ENCODE results near the gene SIAH1.
"Not testable (repeated sequence)": the region's sequence is repeated elsewhere in the genome, so short reads cannot be mapped to it uniquely, and the experiment has no call there.

The SIAH1 gene

GRCh38 chr16:48332978-48333377, 52.2 kb downstream of the SIAH1 start:
- DNase-seq (ENCODE audit: low read depth), result no peak

- DNase-seq (ENCODE audit: low read depth), result no peak
Observed at GRCh38 chr16:48330841-48331192, 54.4 kb downstream of the SIAH1 start.

GRCh38 chr16:48330189-48330840, 54.9 kb downstream of the SIAH1 start:
- no peak for DNase-seq (ENCODE audit: low read depth)

GRCh38 chr16:48329138-48329537, 56.1 kb downstream of the SIAH1 start:
- no peak for DNase-seq (ENCODE audit: low read depth)

DNA sequence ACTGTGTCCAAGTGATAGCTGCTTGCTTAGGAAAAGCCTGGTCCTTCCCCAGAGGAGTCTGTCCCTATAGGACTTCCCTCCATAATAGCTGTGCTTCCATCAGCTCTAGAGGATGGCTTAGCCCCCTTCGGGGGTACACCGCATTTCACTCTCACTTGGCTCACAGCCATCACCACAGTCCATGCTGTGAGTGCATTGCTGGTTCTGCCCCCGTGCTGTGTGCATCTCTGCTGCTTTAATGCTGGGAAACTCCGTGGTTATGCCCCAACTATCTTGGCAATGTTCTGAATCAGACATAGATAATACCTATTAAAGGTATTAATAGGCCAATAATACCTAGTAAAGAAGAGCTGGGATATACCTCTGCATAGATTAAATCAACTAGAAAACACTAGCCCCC, 58.3 kb downstream of the SIAH1 start:
- no peak for DNase-seq (ENCODE audit: low read depth)

DNA sequence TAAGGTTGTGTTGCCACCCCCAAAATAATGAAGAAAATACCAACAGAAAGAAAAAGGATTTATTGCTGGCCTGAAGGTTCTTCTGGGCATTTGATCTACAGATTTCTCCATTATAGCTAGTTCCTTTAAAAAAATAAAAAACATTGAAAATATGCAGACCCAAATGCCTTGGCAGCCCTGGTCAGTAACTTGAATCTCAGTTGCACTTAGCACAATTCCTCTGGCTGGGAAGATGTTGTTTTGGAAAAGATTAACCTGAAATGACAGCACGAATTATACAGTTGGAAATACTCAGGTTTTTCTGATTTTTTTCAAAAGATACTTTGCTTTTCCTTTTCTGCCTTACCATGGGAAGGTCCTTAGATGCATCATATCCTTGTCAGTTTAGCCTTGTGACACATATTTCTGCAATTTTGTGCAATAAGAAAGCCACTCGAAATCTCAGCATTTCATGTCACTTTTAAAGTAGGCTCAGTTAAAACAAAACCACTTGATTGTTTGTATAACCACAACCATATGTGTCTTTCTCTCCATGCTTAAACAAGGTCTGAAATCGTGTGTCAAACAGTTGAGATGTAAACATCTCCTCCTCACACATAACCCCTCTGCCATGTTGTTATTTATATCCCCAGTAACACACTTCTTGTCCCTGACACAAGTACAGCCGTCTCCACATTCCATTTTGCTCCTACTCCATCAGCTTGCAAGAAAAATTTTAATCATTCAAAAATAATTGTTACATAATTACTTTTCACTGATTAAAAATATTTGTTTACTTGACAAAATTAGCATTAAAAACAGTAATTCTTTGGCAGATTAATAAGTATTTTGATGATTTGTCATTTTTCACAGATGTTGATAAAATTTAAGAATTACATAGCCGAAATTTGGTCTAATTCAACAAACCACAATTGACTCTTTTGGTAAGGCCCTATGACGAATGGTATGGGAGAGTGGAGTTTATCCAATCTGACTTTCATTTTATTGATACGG, 61.1 kb downstream of the SIAH1 start:
- DNase-seq (ENCODE audit: low read depth), result no peak

DNA sequence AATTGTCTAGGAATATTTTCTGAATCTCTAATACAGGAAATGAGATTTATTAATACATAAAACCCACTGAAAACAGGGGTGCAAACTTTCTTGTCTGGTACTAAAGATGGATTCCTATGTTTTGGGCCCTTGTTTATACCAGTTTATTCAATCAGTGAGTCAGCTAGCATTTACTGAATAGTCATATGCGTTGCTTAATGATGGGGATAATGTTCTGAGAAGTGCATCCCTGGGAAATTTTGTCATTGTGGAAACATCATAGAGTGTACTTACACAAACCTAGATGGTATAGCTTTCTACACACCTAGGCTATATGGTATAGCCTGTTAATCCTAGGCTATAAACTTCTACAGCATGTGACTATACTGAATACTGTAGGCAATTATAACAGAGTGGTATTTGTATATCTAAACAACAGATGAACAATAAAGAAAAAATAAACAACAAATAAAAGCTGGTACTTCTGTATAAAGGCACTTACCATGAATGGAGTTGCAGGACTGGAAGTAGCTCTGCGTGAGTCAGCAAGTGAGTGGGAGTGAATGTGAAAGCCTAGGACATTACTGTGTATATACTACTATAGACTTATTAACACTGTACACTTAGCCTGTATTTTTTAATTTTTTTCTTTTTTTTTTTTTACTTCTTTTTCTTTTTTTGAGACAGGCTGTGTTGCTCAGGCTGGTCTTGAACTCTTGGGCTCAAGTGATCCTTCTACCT, 63.7 kb downstream of the SIAH1 start:
- no peak for DNase-seq (ENCODE audit: low read depth)

DNA sequence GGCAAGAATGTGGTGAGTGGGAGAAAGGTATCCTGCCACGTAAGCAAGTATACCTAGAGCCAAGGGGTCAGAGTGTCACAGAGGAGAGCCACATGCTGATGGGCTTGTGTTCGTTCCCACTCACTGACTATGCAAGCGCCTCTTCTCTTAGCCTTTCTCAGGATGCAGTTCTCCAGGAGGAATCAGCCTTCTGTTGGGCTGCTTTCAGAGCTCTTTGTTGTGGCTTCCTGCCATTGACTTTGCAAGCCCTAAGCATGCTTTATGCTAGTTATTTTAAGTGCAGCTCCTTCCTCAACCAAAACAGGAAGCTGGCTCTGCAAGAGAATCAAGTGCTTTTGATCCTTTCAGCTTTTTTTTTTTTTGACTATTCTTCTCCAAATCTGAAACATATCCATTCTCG, 66.6 kb downstream of the SIAH1 start:
- peak; percentile 5 for DNase-seq (ENCODE audit: low read depth)

GRCh38 chr16:48317614-48318315, 67.4 kb downstream of the SIAH1 start:
- DNase-seq (ENCODE audit: low read depth), result no peak

- no peak for DNase-seq (ENCODE audit: low read depth)
Observed at GRCh38 chr16:48317026-48317425, 68.2 kb downstream of the SIAH1 start.

DNA sequence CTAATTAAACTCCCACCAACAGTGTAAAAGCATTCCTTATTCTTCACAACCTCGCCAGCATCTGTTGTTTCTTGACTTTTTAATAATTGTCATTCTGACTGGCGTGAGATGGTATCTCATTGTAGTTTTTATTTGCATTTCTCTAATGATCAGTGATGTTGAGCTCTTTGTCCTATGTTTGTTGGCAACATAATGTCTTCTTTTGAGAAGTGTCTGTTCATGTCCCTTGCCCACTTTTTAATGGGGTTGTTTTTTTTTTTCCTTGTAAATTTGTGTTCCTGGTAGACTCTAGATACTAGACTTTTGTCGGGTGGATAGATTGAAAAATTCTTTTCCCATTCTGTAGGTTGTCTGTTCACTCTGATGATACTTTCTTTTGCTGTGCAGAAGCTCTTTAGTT, 71.3 kb downstream of the SIAH1 start:
- DNase-seq (ENCODE audit: low read depth), result not testable (repeated sequence)

DNA sequence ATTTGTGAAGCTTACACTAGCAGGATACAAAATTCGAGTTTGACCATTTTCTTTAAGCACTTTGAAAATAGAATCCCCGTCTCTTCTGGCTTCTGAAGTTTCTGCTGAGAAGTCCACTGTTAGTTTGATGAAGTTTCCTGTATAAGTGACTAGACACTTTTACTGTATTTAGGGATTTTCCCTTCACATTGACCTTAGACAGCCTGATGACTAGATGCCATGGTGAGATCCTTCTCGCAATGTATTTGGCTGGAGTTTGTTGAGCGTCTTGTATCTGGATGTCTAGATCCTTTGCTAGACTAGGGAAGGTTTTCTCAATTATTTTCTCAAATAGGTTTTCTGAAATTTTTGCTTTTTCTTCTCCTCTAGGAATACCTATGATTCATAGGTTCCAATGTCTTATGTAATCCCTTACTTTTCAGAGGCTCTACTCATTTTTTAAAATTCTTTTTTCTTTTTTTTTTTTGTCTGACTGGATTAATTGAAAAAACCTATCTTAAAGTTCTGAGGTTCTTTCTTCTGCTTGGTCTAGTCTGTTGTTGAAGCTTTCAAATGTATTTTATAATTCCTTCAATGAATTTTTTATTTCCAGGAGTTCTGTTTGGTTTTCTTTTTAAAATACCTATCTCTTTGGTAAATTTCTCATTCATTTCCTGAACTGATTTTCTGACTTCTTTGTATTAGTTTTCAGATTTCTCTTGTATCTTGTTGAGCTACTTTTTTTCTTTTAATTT, 74.1 kb downstream of the SIAH1 start:
- no peak for DNase-seq (ENCODE audit: low read depth)
